HG03457 (cell line): ENCODE results near the gene CCDC71L.
"Not testable (repeated sequence)": the region's sequence is repeated elsewhere in the genome, so short reads cannot be mapped to it uniquely, and the experiment has no call there.

Experiments
- ATAC-seq: cut with Tn5 transposase; IDR thresholded peaks from one replicate; pipeline ENCODE4 v1.9.1; 2021; ENCODE audit warnings: moderate number of reproducible peaks; ENCODE audit not compliant: unreplicated experiment

CCDC71L gene

DNA sequence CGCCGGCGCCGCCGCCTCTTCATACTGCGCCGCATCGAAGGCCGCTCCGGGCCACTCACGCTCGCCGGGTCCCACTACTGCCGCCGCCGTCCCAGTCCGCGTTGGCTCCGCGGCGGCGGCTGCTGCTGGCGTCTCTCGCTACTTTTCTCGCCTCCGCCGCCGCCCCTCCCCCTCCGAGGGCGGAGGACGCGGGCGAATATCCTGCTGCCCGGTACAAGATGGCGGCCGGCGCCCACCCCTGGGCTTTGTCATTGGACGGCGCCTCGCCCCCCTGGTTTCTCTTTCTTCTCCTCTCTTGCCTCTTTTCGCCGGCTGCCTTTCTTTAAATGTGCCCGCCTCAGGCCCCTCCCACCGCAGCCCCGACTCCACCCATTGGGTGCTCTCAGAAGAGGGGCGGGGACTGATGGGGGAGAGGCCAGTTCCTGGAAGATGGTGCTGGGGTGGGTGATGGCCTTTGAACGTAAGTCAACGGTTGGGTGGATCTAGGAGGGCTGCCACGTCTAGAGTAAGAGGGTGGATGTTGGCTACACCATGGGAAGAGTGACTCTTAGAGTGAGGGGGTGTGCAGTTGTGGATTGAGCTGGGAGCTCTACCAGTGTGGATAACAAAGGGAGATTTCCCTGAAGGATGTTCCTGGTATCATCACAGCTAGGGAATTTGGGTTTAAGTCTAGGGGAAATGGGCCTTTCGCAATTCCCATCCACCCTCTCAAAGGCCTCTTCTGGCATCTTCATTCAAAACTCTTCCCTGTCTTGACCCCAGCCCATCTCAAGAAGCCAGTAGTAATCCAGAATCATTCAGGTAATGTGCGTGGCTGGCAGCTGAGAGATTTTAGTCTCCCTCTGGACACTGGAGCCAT lies at the start of gene CCDC71L:
Gene CCDC71L (minus strand): TSS at position 297 of the 859 bp plus-strand sequence. CDS start 262 bp downstream, at position 35.
- ATAC-seq: peak; percentile 69

DNA sequence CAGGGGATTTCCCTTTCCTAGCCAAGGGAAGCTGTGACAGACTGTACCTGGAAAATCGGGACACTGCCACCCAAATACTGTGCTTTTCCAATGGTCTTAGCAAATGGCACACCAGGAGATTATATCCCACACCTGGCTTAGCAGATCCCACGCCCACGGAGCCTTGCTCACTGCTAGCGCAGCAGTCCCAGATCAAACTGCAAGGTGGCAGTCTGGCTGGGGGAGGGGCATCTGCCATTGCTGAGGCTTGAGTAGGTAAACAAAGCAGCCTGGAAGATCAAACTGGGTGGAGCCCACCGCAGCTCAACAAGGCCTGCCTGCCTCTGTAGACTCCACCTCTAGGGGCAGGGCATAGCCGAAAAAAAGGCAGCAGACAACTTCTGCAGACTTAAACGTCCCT lies 48.6 kb upstream of the CCDC71L start:
- not testable (repeated sequence) for ATAC-seq

DNA sequence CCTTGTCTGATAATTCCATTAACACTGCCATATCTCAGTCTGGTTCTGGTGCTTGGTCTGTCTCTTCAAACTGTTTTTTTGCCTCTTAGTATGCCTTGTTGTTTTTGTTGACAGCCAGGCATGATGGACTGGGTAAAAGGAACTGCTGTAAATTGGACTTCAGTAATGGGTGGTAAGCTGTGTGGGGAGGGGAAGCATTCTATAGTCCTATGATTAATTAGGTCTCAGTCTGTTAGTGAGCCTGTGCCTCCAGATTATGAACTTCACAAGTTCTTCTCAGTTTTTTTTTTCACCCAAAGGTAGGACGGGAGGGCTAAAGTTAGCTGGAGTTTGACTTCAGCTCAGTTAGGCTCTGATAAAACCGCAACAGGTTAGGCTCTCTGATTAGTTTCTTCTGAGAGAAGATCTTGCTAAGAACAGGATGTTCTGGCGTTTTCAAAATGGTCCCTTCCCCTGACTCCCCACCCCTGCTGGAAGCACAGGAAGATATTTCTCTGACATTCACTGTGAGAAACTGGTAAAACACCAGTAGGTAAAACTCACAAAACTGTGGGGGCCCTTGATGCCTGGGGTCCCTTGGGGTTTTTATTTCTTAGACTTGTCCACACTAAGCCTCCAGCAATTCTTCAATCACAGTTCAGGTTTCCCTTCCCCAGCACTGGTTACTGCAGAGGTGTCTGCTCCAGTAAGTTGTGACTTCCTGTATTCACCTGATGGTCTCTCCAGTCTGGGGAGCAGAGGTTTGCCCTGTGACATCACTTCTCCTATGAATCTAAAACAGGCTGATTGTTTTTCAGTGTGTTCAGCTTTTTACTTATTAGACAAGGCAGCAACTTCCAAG lies 43.3 kb upstream of the CCDC71L start:
- ATAC-seq: no peak

- ATAC-seq: no peak
Measured at GRCh38 chr7:106693677-106694353, 32.9 kb upstream of the CCDC71L start.

DNA sequence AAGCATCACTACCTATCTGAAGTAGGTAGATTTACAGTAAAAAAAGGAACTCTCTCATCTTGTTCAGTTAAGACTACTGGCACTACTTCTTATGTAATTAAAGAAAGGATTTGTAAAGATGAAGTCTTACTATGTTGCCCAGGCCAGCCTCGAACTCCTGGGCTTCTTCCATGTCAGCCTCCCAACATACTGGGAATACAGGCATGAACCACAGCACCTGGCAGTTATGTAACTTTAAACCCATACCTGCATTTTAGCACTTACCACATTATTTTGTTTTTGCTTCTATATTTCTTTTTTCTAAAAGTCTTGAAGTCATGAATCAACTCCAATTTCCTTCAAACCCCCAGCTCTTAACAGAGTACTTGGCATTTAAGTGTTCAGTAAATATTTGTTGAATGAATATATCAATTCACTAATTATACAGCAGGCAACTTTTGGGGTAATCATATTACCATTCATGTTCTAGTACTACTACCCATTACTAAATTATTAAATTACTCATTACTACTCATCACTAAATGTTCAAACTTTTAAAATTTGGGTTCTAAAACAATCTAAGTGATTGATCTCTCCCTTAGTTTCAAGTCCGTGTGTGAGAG lies 31.6 kb upstream of the CCDC71L start:
- no peak for ATAC-seq

- ATAC-seq: not testable (repeated sequence)
Measured at GRCh38 chr7:106688161-106688560, 27.2 kb upstream of the CCDC71L start.

DNA sequence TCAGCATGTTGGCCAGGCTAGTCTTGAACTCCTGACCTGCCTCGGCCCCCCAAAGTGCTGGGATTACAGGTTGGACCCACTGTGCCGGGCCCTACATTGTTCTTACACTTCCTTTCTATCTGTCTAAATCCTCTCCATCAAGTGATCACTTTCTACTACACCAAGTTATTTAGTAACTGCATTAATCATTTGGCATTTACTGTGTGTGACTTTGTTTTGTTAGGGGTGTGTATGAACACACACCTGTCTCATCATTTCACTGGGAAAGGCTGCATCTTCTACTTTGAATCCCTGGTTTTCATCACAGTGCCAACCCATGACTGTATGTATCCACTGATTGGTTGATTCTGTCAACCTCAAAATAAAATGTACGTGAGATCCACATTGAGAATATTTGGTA lies 23.0 kb upstream of the CCDC71L start:
- no peak for ATAC-seq

DNA sequence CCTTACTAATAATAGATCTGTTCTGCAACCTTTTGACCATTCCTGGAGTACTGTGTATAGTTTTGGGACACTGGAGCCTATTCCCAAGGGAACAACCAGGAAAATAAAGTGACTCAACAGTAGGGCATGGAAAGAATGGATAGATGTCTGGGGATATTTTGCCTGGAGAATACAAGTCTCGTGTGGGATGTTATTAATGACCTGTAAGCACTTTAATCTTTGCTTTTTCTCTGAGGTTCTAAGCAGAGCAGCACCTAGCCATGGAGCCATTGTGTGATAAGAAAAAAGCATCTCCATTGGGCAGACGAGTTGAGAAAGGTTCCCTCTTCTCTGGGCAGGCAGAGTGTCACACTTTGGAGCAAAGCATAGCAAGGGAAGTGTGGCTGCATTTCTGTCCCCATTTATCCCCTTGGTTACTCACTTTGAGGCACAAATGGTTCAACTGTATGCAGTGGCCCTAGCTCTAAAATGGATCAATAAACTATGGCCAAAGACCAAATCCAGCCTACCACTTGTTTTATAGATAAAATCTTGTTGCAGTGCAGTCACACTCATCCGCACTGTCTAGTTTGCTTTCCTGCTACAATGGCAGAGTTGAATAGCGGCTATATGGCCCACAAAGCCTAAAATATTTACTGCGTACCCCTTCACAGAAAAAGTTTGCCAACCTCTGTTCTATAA lies 21.0 kb upstream of the CCDC71L start:
- no peak for ATAC-seq

GRCh38 chr7:106679153-106679931 lies 18.4 kb upstream of the CCDC71L start:
- peak; percentile 74 for ATAC-seq

DNA sequence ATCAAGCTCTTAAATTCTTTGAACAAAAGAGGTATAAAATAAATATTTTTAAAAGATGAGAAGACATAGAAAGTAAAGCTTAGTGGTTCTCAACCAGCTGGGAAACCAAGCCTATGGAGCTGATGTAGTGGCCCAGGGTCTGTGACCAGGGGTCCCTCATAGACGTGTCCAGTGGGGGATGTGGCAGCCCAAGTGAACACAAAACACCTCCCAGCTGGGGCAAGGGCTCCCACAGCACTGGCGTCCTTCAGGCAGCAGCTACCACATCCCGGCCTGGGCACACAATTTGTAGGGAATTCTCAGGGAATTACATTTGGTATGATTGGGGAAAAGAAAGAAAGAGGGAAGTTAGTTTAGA lies 17.8 kb upstream of the CCDC71L start:
- no peak for ATAC-seq

DNA sequence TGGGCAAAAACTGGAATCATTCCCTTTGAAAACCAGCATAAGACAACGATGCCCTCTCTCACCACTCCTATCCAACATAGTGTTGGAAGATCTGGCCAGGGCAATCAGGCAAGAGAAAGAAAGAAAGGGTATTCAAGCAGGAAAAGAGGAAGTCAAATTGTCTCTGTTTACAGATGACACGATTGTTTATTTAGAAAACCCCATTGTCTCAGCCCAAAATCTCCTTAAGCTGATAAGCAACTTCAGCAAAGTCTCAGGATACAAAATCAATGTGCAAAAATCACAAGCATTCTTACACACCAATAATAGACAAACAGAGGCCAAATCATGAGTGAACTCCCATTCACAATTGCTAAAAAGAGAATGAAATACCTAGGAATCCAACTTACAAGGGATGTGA lies 15.5 kb upstream of the CCDC71L start:
- not testable (repeated sequence) for ATAC-seq

- not testable (repeated sequence) for ATAC-seq
Measured at GRCh38 chr7:106673688-106674087, 12.7 kb upstream of the CCDC71L start.

DNA sequence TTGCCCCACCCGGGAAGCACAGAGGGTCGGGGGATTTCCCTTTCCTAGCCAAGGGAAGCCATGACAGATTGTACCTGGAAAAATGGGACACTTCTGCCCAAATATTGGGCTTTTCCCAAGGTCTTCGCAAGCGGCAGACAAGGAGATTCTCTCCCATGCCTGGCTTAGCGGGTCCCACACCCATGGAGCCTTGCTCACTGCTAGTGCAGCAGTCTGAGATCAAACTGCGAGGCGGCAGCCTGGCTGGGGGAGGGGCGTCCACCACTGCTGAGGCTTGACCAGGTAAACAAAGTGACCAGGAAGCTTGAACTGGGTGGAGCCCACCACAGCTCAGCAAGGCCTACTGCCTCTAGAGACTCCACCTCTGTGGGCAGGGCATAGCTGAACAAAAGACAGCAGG lies 11.0 kb upstream of the CCDC71L start:
- not testable (repeated sequence) for ATAC-seq

DNA sequence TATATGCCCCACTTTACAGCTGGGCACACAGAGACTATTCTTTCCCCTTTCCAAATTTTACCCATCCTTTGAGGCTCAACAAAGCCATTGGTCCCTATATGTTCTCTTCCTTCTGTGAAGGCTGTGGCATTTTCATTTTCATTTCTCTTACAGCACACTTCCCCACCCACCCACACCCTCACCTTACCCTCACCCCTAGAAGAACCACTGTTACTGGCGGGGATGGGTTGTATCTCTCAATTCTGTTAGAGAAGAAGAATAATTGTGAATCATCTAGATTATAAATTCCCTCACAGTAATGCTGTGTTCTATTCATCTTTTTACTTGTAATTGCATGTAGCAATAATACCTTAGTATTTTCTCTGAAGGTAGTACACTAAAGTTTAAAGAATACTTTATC lies 10.2 kb upstream of the CCDC71L start:
- no peak for ATAC-seq

DNA sequence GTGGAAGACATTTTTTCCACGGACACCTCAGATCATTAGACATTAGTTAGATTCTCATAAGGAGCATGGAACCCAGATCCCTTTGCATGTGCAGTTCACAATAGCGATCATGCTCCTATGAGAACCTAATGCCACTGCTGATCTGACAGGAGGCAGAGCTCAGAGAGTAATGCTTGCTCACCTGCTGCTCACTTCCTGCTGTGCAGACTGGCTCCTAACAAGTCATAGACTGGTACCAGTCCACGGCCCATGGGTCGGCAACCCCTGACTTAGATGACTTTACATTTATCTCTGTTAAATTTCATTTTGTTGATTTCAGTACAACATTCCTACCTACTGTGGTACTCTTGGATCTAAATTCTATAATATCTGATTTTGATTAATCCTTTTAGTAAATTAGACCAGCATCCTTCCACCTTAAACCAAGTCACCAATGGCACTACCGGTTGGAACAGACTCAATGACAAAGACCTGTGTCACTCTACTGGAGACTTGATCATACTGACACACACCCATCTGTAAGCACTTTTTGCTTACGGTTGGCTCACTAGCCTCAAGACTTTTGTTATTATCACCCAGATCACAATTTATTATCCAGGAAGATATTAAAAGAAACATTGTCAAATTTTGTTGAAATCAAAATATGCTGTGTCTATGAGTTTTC lies 8.0 kb upstream of the CCDC71L start:
- no peak for ATAC-seq

- ATAC-seq: no peak
Measured at GRCh38 chr7:106666353-106666752, 5.4 kb upstream of the CCDC71L start.

- no peak for ATAC-seq
Measured at GRCh38 chr7:106664343-106664742, 3.4 kb upstream of the CCDC71L start.

- peak; percentile 47 for ATAC-seq
Measured at GRCh38 chr7:106659963-106660861, 746 bp downstream of the CCDC71L start.
